ENCODE data around the gene FBXL19. TPM values are rescaled to one million over a fixed set of nuclear protein-coding genes. Genes with fewer than 3 reads are reported as not detected.

The FBXL19 gene
- total RNA-seq, 2 donors from 2014 or later: 8.6 to 21.1 TPM

DNA sequence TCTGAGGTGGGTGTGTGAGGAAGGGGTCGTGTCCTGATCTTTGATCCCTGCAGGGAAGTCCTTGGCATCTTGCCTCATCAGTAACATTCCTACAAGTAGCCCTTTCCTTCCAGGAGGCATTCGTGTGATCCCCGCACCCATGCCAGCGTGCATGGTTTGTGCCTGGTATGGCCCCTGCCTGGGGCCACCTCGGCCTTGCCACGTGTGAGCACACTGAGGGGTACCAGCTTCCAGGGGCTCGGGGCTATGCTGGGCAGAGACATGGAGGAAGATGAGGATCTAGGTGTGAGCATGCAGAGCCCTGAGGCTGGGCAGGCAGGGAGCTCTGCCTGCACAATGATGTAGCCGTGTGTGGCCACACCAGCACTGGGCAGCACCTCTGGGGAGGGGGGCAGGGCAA, 67.7 kb downstream of the FBXL19 start:
- H3K36me3 ChIP-seq (replicated peaks in 1 of 2; ENCODE audit: insufficient read depth in 1 of 2, low read depth in 2 of 2): peaks cover 0 to 2% of the 10 kb centered on the region in 2 donors
- no peak overlapping the region for H3K27ac ChIP-seq
- WGBS, 2 donors: 74% methylated on average over 5 of the region's 8 CpGs; no CpG with 5 or more reads in 1 of the 2 donors
- peaks cover 8% of the 10 kb centered on the region for H3K4me1 ChIP-seq
- intact Hi-C loops (cut with DNase I): no loop called here
- no peak overlapping the region for H3K4me3 ChIP-seq
- ATAC-seq: no peak
- H3K27me3 ChIP-seq: no peaks in the 10 kb centered on the region
- no peaks in the 10 kb centered on the region for H3K9me3 ChIP-seq
- TF ChIP-seq POLR2A (IDR thresholded peaks at IDR 0.05): no peak
- TF ChIP-seq, protein P1, sequence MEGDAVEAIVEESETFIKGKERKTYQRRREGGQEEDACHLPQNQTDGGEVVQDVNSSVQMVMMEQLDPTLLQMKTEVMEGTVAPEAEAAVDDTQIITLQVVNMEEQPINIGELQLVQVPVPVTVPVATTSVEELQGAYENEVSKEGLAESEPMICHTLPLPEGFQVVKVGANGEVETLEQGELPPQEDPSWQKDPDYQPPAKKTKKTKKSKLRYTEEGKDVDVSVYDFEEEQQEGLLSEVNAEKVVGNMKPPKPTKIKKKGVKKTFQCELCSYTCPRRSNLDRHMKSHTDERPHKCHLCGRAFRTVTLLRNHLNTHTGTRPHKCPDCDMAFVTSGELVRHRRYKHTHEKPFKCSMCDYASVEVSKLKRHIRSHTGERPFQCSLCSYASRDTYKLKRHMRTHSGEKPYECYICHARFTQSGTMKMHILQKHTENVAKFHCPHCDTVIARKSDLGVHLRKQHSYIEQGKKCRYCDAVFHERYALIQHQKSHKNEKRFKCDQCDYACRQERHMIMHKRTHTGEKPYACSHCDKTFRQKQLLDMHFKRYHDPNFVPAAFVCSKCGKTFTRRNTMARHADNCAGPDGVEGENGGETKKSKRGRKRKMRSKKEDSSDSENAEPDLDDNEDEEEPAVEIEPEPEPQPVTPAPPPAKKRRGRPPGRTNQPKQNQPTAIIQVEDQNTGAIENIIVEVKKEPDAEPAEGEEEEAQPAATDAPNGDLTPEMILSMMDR (IDR thresholded peaks at IDR 0.05): no peak
- DNase-seq: no peak

DNA sequence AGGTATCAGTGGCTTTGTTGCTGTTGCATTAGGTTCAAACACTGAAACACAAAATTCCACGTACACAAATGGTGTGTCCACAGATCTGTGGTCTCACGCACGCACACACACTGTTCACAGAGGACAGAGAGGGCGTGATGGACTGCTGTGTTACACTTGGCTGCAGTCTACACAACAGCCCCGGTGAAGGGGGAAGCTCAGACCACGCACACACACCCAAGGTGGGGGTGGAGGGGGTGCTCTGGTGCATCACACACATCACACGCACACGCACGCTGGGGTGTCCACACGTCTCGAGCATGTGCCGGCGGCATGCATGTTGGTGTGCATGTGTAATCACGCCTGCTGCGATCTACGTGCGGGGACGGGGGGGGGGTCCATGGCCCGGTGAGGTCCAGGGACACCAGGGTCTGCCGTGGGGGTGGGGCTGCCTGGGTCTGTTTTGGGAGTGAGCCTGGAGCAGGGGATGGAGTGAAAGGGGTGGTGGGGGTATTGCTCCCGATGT, 69.0 kb downstream of the FBXL19 start:
- ATAC-seq: no peak

DNA sequence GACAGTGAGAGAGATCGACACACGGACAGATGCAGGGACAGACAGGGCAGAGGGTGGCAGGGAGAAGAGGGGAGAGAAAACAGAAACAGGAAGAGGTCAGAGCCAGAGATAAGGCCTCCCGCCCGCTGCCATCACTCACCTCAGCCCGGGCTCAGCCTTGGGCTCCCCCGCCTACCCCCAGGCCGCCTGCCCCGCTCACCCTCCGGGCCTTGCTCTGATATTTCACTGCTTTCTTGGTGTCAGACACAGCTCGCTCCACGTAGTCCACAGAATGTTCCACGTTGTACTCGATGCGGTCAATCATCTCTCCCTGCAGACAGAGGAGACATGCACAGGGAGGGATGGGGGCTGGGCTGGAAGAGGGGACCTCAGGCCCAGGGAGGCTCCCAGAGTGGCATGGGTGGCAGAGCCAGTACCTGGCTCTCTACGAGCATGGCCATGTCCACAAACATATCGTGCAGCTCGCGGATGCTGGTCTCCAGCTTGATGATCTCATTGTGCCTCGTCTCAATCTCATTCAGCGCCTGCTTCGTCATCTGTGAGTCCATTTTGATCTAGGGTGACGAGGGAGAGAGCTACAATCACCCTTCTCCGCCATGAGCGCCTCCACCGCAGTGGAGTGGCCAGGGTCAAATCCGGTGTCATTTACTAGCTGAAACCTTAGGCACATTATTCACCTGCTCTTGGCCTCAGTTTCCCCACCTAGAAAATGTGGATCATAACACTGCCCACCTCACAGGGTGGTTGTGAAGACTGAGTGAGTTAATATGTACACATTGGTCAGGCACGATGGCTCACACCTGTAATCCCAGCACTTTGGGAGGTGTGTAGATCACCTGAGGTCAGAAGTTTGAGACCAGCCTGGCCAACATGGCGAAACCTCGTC, 69.8 kb downstream of the FBXL19 start:
- no peak for ATAC-seq
- Histone ChIP-seq H3K9me3 (no peaks in the 10 kb centered on the region), H3K4me1 (peaks cover 17% of the 10 kb centered on the region), H3K27ac (no peak overlapping the region), H3K4me3 (no peak overlapping the region), H3K27me3 (no peaks in the 10 kb centered on the region), H3K36me3 (replicated peaks in 1 of 2; ENCODE audit: insufficient read depth in 1 of 2, low read depth in 2 of 2) (peaks cover 0 to 2% of the 10 kb centered on the region in 2 donors)
- TF ChIP-seq, protein P1 (IDR thresholded peaks at IDR 0.05): no peak
- TF ChIP-seq POLR2A (IDR thresholded peaks at IDR 0.05): no peak
- no peak for DNase-seq
- intact Hi-C loops (cut with DNase I): no loop called here
- 67 to 81% methylated on average over 26 to 28 of the region's 29 CpGs for WGBS, 2 donors

More for the DNA sequence above, 69.0 kb downstream of the FBXL19 start:
- DNase-seq: no peak
- Histone ChIP-seq H3K27me3 (no peaks in the 10 kb centered on the region), H3K27ac (no peak overlapping the region), H3K9me3 (no peaks in the 10 kb centered on the region), H3K36me3 (replicated peaks in 1 of 2; ENCODE audit: insufficient read depth in 1 of 2, low read depth in 2 of 2) (peaks cover 0 to 2% of the 10 kb centered on the region in 2 donors), H3K4me1 (peaks cover 9% of the 10 kb centered on the region), H3K4me3 (no peak overlapping the region)
- intact Hi-C loops (cut with DNase I): no loop called here
- TF ChIP-seq, protein P1 (IDR thresholded peaks at IDR 0.05): no peak
- TF ChIP-seq POLR2A (IDR thresholded peaks at IDR 0.05): no peak
- WGBS, 2 donors: 62 to 77% methylated on average over 6 to 21 of the region's 21 CpGs

DNA sequence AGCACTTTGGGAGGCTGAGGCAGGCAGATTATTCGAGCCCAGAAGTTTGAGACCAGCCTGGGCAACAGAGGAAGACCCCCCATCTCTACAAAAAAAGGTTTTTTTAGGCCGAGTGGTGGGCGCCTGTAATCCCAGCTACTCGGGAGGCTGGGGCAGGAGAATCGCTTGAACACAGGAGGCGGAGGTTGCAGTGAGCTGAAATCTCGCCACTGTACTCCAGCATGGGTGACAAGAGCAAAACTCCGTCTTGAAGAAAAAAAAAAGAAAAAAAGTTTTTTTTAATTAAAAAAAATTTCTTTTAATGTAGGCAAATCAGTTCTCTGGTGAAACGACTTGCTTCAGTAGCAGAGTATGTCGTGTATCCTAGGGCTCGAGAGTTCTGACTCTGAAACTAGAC, 72.6 kb downstream of the FBXL19 start:
- H3K27me3 ChIP-seq: no peaks in the 10 kb centered on the region
- peaks cover 27% of the 10 kb centered on the region for H3K4me1 ChIP-seq
- intact Hi-C loops (cut with DNase I): no loop called here
- DNase-seq: no peak
- no peak for ATAC-seq
- H3K4me3 ChIP-seq: no peak overlapping the region
- WGBS, 2 donors: 81 to 82% methylated on average over 11 of the region's 11 CpGs
- peak overlapping the region in 1 of 4 donors; percentile 81 for H3K27ac ChIP-seq
- no peaks in the 10 kb centered on the region for H3K9me3 ChIP-seq
- H3K36me3 ChIP-seq (replicated peaks in 1 of 2; ENCODE audit: insufficient read depth in 1 of 2, low read depth in 2 of 2): no peaks in the 10 kb centered on the region
- TF ChIP-seq POLR2A (IDR thresholded peaks at IDR 0.05): no peak
- TF ChIP-seq, protein P1 (IDR thresholded peaks at IDR 0.05): no peak

Measured in body of pancreas (tissue), 4 donors.